Suprapubic skin (tissue), 4 donors: ENCODE measurements around the gene HLA-DPB1. TPM values are rescaled to one million over a fixed set of nuclear protein-coding genes. Genes with fewer than 3 reads are reported as not detected.
"Not testable (repeated sequence)": the region's sequence is repeated elsewhere in the genome, so short reads cannot be mapped to it uniquely, and the experiment has no call there.

ENCODE experiments used
- DNase-seq, 2 donors: peaks; one replicate each; pipeline ENCODE4 v3.0.0-alpha.2; 2019; ENCODE audit warnings: low spot score in 2 of 2
- H3K27ac ChIP-seq: fragments of 200-600 bp; sonication (generic); one replicate; pipeline ENCODE4 v1.5.1; 2019
- H3K27me3 ChIP-seq: fragments of 200-600 bp; sonication (generic); one replicate; pipeline ENCODE4 v1.5.1; 2019
- H3K36me3 ChIP-seq: fragments of 200-600 bp; sonication (generic); one replicate; pipeline ENCODE4 v1.5.1; 2019
- H3K4me1 ChIP-seq: fragments of 200-600 bp; sonication (generic); one replicate; pipeline ENCODE4 v1.5.1; 2019
- H3K4me3 ChIP-seq: fragments of 200-600 bp; sonication (generic); one replicate; pipeline ENCODE4 v1.5.1; 2019; ENCODE audit warnings: mild to moderate bottlenecking
- H3K9me3 ChIP-seq: fragments of 200-600 bp; sonication (generic); one replicate; pipeline ENCODE4 v1.5.1; 2019
- EP300 ChIP-seq: sonication (generic); formaldehyde crosslinking; IDR thresholded peaks from one replicate; pipeline ENCODE4 v1.6.1; 2017; ENCODE audit warnings: antibody characterized with exemption
- POLR2A ChIP-seq, 2 donors: fragments of 450-650 bp; IDR thresholded peaks; one replicate each; pipeline ENCODE4 v1.6.1; 2017; ENCODE audit warnings: antibody characterized with exemption in 2 of 2, mild to moderate bottlenecking in 2 of 2, moderate library complexity in 2 of 2
- POLR2AphosphoS5 ChIP-seq, 3 donors: sonication (generic); formaldehyde crosslinking; IDR thresholded peaks; one replicate each; pipeline ENCODE4 v1.6.1; 2017; ENCODE audit warnings: antibody characterized with exemption in 3 of 3
- WGBS: methylation state at CpG from one replicate; pipeline ENCODE4 v1.1.5; 2018; 5-methylcytosine and 5-hydroxymethylcytosine counted together
- total RNA-seq, 4 donors: library from RNA; depleted of rRNA; stranded (reverse); fragments of >200 nt; gene quantifications; one replicate each; pipeline ENCODE4 v1.1.0, GENCODE V29; 2016
- TF ChIP-seq, protein P1 (sequence below), 2 donors: fragments of 200-600 bp in 1 of 2; fragments of 450-650 bp in 1 of 2; sonication (generic) in 1 of 2; IDR thresholded peaks; one replicate each; pipeline ENCODE4 v1.5.1; 2016 to 2019; ENCODE audit warnings: antibody characterized with exemption in 2 of 2, mild to moderate bottlenecking in 1 of 2, moderate library complexity in 1 of 2

HLA-DPB1 gene
- total RNA-seq, 4 donors from 2014 or later: 23.7 to 76.6 (median 51.7) TPM

DNA sequence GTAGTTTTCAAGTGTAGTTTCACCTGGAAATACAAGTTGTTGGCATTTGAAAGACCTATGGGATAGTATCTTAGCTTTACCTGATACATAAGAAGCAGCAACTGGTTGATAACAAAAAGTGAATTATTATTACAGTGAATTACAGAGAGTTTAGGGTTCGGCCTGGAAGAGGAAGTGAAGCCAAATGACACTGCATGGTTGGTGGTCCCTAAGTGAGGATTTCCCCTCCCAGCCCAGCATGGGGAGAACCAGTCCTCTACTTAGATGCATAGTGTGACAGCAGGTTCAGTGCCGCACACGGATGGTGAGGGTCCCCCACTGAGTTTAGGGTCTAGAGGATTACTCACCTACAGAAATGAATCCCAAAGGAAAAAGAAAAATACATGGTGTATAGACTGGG lies 18.1 kb downstream of the HLA-DPB1 start:
- Histone ChIP-seq H3K36me3 (no peaks in the 10 kb centered on the region), H3K27me3 (no peaks in the 10 kb centered on the region), H3K27ac (no peak overlapping the region), H3K9me3 (no peaks in the 10 kb centered on the region), H3K4me1 (no peaks in the 10 kb centered on the region), H3K4me3 (no peak overlapping the region)
- 93% methylated on average over 3 of the region's 3 CpGs for WGBS
- no peak for TF ChIP-seq POLR2A (IDR thresholded peaks at IDR 0.05)
- TF ChIP-seq, protein P1, sequence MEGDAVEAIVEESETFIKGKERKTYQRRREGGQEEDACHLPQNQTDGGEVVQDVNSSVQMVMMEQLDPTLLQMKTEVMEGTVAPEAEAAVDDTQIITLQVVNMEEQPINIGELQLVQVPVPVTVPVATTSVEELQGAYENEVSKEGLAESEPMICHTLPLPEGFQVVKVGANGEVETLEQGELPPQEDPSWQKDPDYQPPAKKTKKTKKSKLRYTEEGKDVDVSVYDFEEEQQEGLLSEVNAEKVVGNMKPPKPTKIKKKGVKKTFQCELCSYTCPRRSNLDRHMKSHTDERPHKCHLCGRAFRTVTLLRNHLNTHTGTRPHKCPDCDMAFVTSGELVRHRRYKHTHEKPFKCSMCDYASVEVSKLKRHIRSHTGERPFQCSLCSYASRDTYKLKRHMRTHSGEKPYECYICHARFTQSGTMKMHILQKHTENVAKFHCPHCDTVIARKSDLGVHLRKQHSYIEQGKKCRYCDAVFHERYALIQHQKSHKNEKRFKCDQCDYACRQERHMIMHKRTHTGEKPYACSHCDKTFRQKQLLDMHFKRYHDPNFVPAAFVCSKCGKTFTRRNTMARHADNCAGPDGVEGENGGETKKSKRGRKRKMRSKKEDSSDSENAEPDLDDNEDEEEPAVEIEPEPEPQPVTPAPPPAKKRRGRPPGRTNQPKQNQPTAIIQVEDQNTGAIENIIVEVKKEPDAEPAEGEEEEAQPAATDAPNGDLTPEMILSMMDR (IDR thresholded peaks at IDR 0.05): no peak
- TF ChIP-seq EP300: no peak
- no peak for TF ChIP-seq POLR2AphosphoS5 (IDR thresholded peaks at IDR 0.05)
- no peak for DNase-seq

DNA sequence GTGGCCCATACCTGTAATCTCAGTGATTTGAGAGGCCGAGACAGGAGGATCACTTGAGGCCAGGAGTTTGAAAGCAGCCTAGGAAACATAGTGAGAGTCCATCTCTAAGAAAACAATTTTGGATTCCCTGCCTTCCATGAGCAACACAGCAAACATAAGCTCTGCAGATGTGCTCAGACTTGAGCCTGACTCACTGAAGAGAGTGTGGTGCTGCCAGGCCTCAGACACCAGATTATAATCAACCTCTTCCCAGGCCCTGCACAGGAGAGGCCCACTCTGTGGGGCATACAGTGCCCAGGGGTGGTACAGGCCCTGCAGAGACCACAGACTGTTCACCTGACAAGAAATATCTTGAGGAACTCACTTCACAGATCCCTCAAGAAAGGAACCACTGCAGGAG lies 19.9 kb downstream of the HLA-DPB1 start:
- TF ChIP-seq POLR2AphosphoS5 (IDR thresholded peaks at IDR 0.05) (no peak), POLR2A (IDR thresholded peaks at IDR 0.05) (no peak), EP300 (no peak)
- TF ChIP-seq, protein P1 (IDR thresholded peaks at IDR 0.05): no peak
- no peaks in the 10 kb centered on the region for H3K36me3 ChIP-seq
- peaks cover 2% of the 10 kb centered on the region for H3K9me3 ChIP-seq
- DNase-seq: no peak
- 64% methylated on average over 1 of the region's 1 CpG for WGBS
- no peaks in the 10 kb centered on the region for H3K4me1 ChIP-seq
- H3K27me3 ChIP-seq: no peaks in the 10 kb centered on the region
- no peak overlapping the region for H3K27ac ChIP-seq
- H3K4me3 ChIP-seq: no peak overlapping the region

DNA sequence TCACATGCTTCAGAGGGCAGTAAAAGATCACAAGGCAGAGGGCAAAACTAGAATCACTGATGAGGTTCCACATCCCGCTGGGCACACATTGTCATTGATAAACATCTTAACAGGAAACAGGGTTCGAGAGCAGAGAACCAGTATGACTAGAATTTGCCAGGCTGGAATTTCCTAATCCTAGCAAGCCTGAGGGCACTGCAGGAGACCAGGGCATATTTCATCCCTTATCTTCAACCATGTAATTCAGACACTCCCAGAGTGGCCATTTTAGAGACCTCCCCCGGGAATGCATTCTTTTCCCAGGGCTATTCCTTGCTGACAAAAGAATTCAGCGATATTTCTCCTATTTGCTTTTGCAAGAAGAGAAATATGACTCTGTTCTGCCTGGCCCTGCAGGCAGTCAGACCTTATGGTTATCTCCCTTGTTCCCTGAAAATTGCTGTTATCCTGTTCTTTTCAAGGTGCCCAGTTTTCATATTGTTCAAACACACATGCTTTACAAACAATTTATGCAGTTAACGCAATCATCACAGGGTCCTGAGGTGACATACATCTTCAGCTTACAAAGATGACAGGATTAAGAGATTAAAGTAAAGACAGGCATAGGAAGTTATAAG lies 25.4 kb downstream of the HLA-DPB1 start:
- H3K9me3 ChIP-seq: peaks cover 12% of the 10 kb centered on the region
- 47% methylated on average over 5 of the region's 5 CpGs for WGBS
- H3K4me3 ChIP-seq: not testable (repeated sequence)

DNA sequence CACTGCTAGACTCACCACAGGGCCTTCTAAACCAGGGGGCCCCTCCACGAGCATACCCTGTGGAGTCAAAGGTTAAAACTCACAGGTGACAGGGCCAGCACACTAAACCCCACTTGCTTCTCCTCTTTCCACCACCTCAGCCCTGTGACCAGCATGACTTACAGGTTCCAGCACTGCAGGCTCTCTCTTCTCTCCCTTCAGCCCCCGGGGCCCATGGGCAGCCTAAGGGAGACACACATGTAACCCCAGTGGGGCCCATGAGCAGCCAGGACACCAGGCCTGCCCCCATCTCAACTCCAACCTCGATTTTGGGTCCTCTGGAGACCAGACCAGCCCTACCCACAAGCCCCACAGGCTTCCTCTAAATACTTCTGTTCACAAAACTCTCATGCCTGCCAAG lies 28.0 kb downstream of the HLA-DPB1 start:
- no peak for TF ChIP-seq POLR2A (IDR thresholded peaks at IDR 0.05)
- TF ChIP-seq, protein P1 (IDR thresholded peaks at IDR 0.05): no peak
- no peak for TF ChIP-seq EP300
- no peak for TF ChIP-seq POLR2AphosphoS5 (IDR thresholded peaks at IDR 0.05)
- peaks cover 12% of the 10 kb centered on the region for H3K9me3 ChIP-seq
- DNase-seq: no peak
- WGBS: 38% methylated on average over 3 of the region's 3 CpGs
- H3K27me3 ChIP-seq: peaks cover 9% of the 10 kb centered on the region
- H3K36me3 ChIP-seq: no peaks in the 10 kb centered on the region
- H3K4me3 ChIP-seq: no peak overlapping the region
- H3K4me1 ChIP-seq: no peaks in the 10 kb centered on the region
- H3K27ac ChIP-seq: no peak overlapping the region

More for the DNA sequence above, 25.4 kb downstream of the HLA-DPB1 start:
- not testable (repeated sequence) for H3K4me1 ChIP-seq, H3K27ac ChIP-seq, H3K36me3 ChIP-seq, H3K27me3 ChIP-seq, DNase-seq

DNA sequence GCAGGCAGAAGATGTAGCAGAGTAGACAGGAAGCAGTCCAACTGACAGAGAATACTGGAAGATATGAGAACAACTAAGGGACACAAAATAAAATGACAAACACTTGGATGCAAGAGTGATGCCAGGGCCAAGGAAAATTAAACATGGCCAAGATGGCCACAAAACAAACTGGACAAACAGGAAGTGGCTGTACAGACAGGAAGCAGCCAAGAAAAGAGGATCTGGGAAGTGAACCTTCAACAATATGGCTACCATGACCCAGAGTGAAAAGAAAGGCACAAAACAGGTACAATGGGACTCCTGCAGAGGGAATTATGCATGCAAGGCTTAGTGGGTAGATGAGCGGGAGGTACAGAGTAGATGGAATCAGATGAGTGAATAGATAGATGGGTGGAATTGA lies 29.1 kb downstream of the HLA-DPB1 start:
- H3K4me3 ChIP-seq: no peak overlapping the region
- no peaks in the 10 kb centered on the region for H3K36me3 ChIP-seq
- peaks cover 12% of the 10 kb centered on the region for H3K9me3 ChIP-seq
- H3K27me3 ChIP-seq: peaks cover 9% of the 10 kb centered on the region
- no peak for DNase-seq
- 100% methylated on average over 1 of the region's 1 CpG for WGBS
- H3K27ac ChIP-seq: no peak overlapping the region
- TF ChIP-seq, protein P1 (IDR thresholded peaks at IDR 0.05): no peak
- no peak for TF ChIP-seq POLR2A (IDR thresholded peaks at IDR 0.05)
- TF ChIP-seq POLR2AphosphoS5 (IDR thresholded peaks at IDR 0.05): no peak
- no peak for TF ChIP-seq EP300
- H3K4me1 ChIP-seq: no peaks in the 10 kb centered on the region

DNA sequence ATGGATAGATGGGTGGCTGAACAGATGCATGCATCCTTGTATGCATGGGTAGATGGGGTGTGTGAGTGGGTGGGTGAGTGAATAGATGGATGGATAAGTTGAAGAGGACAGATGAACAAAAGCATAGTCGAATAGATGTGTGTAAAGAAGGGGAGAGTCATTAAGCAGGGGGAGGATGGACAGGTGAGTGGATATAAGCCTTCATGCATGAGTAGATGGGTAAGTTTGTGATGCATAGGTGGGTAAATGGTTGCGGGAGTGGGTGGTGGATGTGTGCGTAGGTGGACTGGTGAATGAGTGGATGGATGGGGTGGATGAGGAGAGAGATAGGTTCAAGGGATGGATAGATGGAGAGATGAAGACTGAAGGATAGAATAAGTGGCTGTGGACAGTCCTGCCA lies 29.6 kb downstream of the HLA-DPB1 start:
- peaks cover 9% of the 10 kb centered on the region for H3K27me3 ChIP-seq
- no peak for TF ChIP-seq POLR2AphosphoS5 (IDR thresholded peaks at IDR 0.05)
- TF ChIP-seq, protein P1 (IDR thresholded peaks at IDR 0.05): no peak
- no peak for TF ChIP-seq EP300
- TF ChIP-seq POLR2A (IDR thresholded peaks at IDR 0.05): no peak
- WGBS: 64% methylated on average over 3 of the region's 3 CpGs
- no peaks in the 10 kb centered on the region for H3K4me1 ChIP-seq
- no peak overlapping the region for H3K4me3 ChIP-seq
- no peak for DNase-seq
- peaks cover 12% of the 10 kb centered on the region for H3K9me3 ChIP-seq
- no peaks in the 10 kb centered on the region for H3K36me3 ChIP-seq
- no peak overlapping the region for H3K27ac ChIP-seq
